ENCODE results near the gene VTI1A. TPM values are rescaled to one million over a fixed set of nuclear protein-coding genes. Genes with fewer than 3 reads are reported as not detected.

VTI1A gene
- total RNA-seq, 2 donors from 2014 or later: 21.0 to 29.6 TPM

DNA sequence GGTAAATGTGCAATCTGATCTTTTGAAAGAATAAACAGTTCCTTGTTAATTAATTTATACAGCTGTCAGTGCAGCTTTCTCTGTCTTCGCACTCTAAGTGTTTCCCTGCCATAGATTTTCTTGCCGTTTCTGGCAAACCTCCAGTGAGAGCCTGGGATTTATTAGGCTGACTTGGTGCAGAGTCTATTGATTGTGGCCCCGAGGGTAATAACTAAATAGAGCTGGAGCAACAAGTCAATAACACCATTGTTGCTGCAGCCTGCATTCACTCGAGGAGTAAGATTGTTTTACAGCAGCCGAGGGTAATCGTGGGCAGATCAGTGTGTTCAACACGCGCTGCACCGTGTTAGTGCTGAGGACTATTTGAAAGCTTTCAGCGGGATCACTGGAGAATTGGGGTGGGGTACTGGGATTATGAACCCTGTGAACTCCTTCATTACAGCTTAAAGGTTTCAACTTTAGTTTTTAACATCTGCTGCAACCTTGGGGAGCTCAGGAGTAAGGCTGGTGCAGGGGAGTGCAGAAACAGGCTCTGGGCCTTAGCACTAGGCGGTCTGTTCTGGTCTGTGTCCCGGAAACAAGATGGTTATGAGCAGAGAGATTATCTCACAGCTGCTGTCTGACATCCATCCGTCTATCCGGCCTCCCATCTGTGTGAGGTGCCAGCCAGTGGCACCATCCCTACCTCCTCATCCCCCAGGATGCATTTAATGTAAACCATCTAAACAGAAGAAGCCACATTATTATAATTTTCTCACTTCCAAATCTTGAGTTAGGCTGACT, 329.1 kb downstream of the VTI1A start:
- DNase-seq (ENCODE audit: low spot score): no peak
- no peaks in the 10 kb centered on the region for H3K36me3 ChIP-seq
- no peak overlapping the region for H3K4me3 ChIP-seq
- H3K4me1 ChIP-seq: no peaks in the 10 kb centered on the region
- TF ChIP-seq, protein P1, sequence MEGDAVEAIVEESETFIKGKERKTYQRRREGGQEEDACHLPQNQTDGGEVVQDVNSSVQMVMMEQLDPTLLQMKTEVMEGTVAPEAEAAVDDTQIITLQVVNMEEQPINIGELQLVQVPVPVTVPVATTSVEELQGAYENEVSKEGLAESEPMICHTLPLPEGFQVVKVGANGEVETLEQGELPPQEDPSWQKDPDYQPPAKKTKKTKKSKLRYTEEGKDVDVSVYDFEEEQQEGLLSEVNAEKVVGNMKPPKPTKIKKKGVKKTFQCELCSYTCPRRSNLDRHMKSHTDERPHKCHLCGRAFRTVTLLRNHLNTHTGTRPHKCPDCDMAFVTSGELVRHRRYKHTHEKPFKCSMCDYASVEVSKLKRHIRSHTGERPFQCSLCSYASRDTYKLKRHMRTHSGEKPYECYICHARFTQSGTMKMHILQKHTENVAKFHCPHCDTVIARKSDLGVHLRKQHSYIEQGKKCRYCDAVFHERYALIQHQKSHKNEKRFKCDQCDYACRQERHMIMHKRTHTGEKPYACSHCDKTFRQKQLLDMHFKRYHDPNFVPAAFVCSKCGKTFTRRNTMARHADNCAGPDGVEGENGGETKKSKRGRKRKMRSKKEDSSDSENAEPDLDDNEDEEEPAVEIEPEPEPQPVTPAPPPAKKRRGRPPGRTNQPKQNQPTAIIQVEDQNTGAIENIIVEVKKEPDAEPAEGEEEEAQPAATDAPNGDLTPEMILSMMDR (IDR thresholded peaks at IDR 0.05): no peak
- no peaks in the 10 kb centered on the region for H3K27me3 ChIP-seq
- H3K27ac ChIP-seq: no peak overlapping the region
- no peaks in the 10 kb centered on the region for H3K9me3 ChIP-seq

DNA sequence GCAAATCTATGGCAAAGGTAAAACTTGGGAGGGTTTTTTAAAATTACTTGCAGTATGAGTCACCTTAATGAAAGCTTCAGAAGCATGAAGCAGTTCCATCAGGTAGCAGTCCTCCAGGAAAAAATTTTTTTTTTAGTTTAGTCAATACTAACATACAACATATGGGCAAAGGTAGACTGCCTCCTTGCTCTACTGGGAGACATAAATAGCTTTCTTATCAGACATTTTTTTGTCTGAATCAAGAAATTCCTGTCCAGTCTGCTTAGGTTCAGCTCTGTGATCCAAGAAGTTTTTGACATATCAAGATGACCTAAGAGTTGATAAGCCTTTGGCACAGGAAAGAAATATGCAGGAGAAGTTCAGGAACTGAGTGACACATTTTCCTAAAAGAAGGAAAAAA, 331.6 kb downstream of the VTI1A start:
- H3K36me3 ChIP-seq: no peaks in the 10 kb centered on the region
- H3K4me3 ChIP-seq: no peak overlapping the region
- no peak for DNase-seq (ENCODE audit: low spot score)
- H3K27me3 ChIP-seq: no peaks in the 10 kb centered on the region
- TF ChIP-seq, protein P1 (IDR thresholded peaks at IDR 0.05): no peak
- no peaks in the 10 kb centered on the region for H3K4me1 ChIP-seq
- no peak overlapping the region for H3K27ac ChIP-seq
- no peaks in the 10 kb centered on the region for H3K9me3 ChIP-seq

DNA sequence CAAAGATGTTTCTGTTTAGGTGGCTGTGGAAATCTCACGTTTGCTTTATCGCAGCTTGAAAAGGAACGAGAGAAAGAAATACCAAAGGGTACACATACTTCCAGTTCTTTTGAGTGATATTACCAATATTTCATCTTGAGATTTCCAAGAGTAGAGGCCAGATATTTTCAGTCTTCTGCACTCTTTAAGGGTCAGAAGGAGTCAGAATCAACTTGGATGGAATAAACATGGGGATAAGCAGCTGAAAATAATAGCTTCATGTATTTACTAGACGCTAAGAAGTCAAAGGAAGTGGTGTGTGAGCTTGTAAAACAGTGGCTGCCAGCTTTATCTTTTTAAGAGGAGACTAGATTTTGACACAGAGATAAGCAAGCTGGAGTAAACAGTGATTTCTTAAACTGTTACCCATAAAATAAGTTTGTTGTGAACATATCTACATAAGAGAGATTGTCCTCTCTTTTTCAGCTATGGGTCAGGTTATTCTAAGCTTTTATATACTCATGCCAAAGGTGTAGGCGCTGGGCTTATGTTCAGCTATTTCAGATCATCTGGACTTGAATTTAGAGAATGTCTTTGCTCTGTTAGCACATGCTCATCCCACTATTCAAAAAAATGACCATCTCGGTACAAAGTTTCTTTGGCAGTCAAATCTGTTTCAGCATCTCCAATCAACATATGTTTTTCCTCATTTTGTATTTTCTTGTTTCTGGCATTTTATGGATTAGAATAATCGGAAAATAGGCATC, 332.2 kb downstream of the VTI1A start:
- TF ChIP-seq, protein P1 (IDR thresholded peaks at IDR 0.05): no peak
- no peaks in the 10 kb centered on the region for H3K9me3 ChIP-seq
- H3K4me3 ChIP-seq: no peak overlapping the region
- no peaks in the 10 kb centered on the region for H3K36me3 ChIP-seq
- no peaks in the 10 kb centered on the region for H3K27me3 ChIP-seq
- DNase-seq (ENCODE audit: low spot score): no peak
- no peaks in the 10 kb centered on the region for H3K4me1 ChIP-seq
- no peak overlapping the region for H3K27ac ChIP-seq

DNA sequence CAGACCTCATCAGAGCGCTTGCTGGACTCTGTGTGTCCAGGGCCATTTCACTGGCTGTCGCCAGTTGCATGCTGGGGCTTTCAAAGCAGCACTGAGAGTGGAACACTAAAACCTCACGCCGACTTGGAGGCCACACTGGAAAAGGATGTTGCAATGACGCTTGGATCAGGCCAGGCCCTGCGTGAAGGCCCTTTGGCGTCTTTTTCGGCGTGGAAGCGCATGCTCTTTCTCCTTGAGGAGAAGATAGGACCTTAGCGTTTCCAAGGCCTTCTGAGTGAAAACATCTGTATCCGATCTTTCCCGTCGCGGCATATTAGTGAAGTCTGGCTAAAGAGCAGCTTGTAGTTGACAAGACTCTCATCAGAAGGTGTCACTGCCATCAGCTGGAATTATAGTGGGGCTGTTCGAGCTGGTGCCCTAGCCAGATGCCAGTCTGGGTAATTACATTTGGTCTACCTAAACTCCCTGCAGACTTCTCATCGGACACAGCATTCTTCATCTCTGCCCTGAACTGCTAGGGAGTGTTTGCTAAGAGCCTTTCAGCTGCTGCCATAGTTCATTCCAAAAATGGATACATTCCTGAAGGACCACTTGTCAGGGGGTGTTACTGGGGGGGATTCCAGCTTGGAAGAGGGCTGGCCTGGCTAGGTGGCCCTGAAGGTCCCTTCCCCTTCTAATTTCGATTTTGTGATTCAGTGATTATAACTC, 335.3 kb downstream of the VTI1A start:
- Histone ChIP-seq H3K4me3 (no peak overlapping the region), H3K4me1 (no peaks in the 10 kb centered on the region), H3K9me3 (peaks cover 0 to 4% of the 10 kb centered on the region in 2 donors), H3K27ac (peak overlapping the region; percentile 53 to 62), H3K27me3 (no peaks in the 10 kb centered on the region), H3K36me3 (no peaks in the 10 kb centered on the region)
- peak; percentile 92 for DNase-seq (ENCODE audit: low spot score)
- TF ChIP-seq, protein P1 (IDR thresholded peaks at IDR 0.05): no peak

DNA sequence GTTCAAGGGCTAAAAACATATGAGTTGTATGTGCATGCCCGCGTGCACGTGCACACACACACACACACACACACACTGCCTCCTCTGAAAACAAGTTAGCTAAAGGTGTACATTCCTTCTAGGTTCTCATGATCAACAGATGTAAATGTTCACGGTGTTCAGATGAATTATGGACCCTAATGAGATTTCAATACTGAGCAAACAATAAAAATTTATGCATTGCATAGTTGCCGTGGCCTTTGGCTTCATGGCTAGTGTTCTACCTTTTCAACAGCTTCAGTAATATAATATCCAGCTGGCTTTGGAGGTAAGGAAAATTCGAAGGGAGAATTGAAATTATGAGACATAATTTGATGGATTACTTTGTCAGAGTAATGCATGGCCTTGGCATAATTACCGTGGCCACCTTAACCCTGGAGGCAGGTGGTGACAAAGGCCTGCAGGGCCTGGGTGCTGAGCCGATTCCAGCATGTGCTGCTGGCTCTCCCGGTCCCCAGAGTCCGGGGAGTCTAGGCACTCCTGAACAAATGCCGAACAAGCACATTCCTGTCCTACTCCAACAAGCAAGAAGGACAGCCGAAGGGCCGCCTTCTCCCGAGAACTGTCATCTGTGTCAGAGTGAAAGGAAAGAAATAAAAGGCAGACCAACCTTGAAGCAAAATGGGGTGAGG, 336.5 kb downstream of the VTI1A start:
- no peak for DNase-seq (ENCODE audit: low spot score)
- H3K9me3 ChIP-seq: peaks cover 0 to 4% of the 10 kb centered on the region in 2 donors
- no peaks in the 10 kb centered on the region for H3K36me3 ChIP-seq
- TF ChIP-seq, protein P1 (IDR thresholded peaks at IDR 0.05): no peak
- H3K27me3 ChIP-seq: no peaks in the 10 kb centered on the region
- H3K27ac ChIP-seq: peak overlapping the region in 1 of 2 donors; percentile 62
- no peak overlapping the region for H3K4me3 ChIP-seq
- H3K4me1 ChIP-seq: no peaks in the 10 kb centered on the region

Measured in right atrium auricular region (tissue), 2 donors.